Glutamatergic neuron (in vitro differentiated cells): Measurements from ENCODE around the gene GSG1L. TPM values are rescaled to one million over a fixed set of nuclear protein-coding genes. Genes with fewer than 3 reads are reported as not detected.

ENCODE experiments used
- DNase-seq: peaks from one replicate; pipeline ENCODE4 v3.0.0; 2022
- H3K27ac Mint-ChIP-seq: one replicate; pipeline ENCODE4 v1.8.0; 2020; ENCODE audit warnings: mild to moderate bottlenecking, mixed read lengths, inconsistent platforms; ENCODE audit not compliant: unreplicated experiment
- H3K27me3 Mint-ChIP-seq: one replicate; pipeline ENCODE4 v1.8.0; 2020; ENCODE audit warnings: mild to moderate bottlenecking, moderate library complexity, mixed read lengths, inconsistent platforms; ENCODE audit not compliant: unreplicated experiment
- H3K36me3 Mint-ChIP-seq: one replicate; pipeline ENCODE4 v1.8.0; 2020; ENCODE audit warnings: mild to moderate bottlenecking, mixed read lengths, inconsistent platforms; ENCODE audit not compliant: unreplicated experiment
- H3K4me1 Mint-ChIP-seq: one replicate; pipeline ENCODE4 v1.8.0; 2020; ENCODE audit warnings: mild to moderate bottlenecking, low read depth, mixed read lengths, inconsistent platforms; ENCODE audit not compliant: unreplicated experiment
- H3K4me3 Mint-ChIP-seq: one replicate; pipeline ENCODE4 v1.8.0; 2020; ENCODE audit warnings: mild to moderate bottlenecking, mixed read lengths, inconsistent platforms; ENCODE audit not compliant: unreplicated experiment
- H3K9me3 Mint-ChIP-seq: one replicate; pipeline ENCODE4 v1.8.0; 2020; ENCODE audit warnings: mild to moderate bottlenecking, moderate library complexity, mixed read lengths, inconsistent platforms; ENCODE audit not compliant: unreplicated experiment
- total RNA-seq: library from RNA; stranded (reverse); fragmentation: NEBNext Ultra II Directional; extraction: Animal tissue kit (Norgen Biotek cat#: 25700); gene quantifications from one replicate; pipeline ENCODE4 v1.2.1, GENCODE V29; 2021; ENCODE audit not compliant: unreplicated experiment
- TF ChIP-seq, protein P1 (sequence below): fragments of 200-600 bp; sonication (generic); IDR thresholded peaks from one replicate; pipeline ENCODE4 v1.5.0; 2021; ENCODE audit not compliant: partially characterized antibody, unreplicated experiment

The GSG1L gene
- total RNA-seq, 1 donor from 2014 or later: 0.91 TPM

DNA sequence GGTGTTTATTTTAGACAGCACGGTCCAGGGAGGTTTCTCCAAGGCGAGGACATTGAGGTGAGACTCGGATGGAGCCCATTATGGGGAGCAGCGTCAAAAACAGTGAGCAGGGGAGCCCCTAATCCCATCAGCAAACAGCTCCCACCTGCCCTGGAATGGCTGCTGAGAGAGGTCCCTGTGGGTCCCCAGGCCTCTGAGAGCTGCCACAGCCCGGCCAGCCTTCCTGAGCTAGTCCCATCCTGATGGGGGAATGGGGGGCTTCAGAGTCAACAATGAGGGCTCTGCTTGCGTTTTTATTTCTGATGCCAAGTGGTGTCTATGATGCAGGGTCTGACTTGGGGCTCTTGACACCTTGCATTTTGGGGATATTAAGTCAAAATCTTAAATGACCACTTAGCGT, 128.4 kb downstream of the GSG1L start:
- peaks cover 1% of the 10 kb centered on the region for H3K9me3 Mint-ChIP-seq
- H3K36me3 Mint-ChIP-seq: peaks cover 4% of the 10 kb centered on the region
- TF ChIP-seq, protein P1, sequence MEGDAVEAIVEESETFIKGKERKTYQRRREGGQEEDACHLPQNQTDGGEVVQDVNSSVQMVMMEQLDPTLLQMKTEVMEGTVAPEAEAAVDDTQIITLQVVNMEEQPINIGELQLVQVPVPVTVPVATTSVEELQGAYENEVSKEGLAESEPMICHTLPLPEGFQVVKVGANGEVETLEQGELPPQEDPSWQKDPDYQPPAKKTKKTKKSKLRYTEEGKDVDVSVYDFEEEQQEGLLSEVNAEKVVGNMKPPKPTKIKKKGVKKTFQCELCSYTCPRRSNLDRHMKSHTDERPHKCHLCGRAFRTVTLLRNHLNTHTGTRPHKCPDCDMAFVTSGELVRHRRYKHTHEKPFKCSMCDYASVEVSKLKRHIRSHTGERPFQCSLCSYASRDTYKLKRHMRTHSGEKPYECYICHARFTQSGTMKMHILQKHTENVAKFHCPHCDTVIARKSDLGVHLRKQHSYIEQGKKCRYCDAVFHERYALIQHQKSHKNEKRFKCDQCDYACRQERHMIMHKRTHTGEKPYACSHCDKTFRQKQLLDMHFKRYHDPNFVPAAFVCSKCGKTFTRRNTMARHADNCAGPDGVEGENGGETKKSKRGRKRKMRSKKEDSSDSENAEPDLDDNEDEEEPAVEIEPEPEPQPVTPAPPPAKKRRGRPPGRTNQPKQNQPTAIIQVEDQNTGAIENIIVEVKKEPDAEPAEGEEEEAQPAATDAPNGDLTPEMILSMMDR: no peak

DNA sequence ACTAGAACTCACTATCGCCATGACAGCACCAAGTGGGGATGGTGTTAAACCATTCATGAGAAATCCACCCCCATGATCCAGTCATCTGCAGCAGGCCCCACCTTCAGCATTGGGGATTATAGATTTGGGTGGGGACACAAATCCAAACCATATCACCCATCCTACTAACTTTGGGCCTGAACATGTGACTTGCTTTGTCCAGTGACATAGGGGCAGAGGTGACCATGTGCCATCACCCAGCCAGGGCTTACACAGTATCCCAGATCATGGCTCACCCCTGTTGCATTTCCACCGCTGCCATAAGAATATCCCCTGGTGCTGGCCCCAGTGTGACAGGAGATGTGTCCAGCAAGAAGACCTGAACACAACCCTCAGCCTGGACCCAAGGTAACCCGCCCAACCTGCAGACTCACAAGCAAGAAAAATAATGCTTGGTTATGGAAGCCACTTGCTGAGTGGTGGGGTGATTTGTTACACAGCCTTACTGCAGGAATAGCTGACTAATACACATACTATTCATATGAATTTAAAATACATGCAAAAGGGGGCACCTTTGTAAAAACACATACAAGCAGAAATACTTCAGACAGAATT, 130.9 kb downstream of the GSG1L start:
- peaks cover 2% of the 10 kb centered on the region for H3K9me3 Mint-ChIP-seq
- H3K4me3 Mint-ChIP-seq: no peak overlapping the region
- H3K36me3 Mint-ChIP-seq: peaks cover 4% of the 10 kb centered on the region

More for the DNA sequence above, 128.4 kb downstream of the GSG1L start:
- H3K4me1 Mint-ChIP-seq: no peaks in the 10 kb centered on the region
- no peak overlapping the region for H3K27ac Mint-ChIP-seq
- H3K27me3 Mint-ChIP-seq: peaks cover 7% of the 10 kb centered on the region
- H3K4me3 Mint-ChIP-seq: no peak overlapping the region
- DNase-seq: no peak

DNA sequence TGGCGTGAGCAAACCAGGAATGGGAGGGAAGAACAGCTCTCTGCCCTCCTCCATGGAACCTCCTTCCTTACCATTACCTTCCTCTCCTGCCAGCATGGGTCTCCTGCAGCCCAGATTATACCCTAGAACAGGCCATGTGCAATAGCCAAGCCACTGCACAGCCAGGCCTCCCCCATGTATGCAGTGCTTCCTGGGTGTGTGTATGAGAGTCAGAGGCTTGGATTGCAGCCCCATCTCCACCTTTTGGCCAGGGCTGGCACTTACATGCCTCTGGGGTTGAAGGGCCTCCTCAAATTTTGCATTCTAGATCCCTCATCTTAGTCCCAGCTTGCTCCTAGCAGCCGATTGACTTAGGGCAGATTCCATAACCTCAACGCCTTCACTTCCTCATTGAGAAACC, 133.7 kb downstream of the GSG1L start:
- H3K27me3 Mint-ChIP-seq: peaks cover 6% of the 10 kb centered on the region
- DNase-seq: no peak

More for the DNA sequence above, 130.9 kb downstream of the GSG1L start:
- Mint-ChIP-seq H3K27me3 (peaks cover 9% of the 10 kb centered on the region), H3K4me1 (no peaks in the 10 kb centered on the region), H3K27ac (no peak overlapping the region)
- DNase-seq: no peak
- TF ChIP-seq, protein P1: no peak

GRCh38 chr16:27928542-27928941, 135.0 kb downstream of the GSG1L start:
- no peak overlapping the region for H3K27ac Mint-ChIP-seq
- DNase-seq: no peak
- no peaks in the 10 kb centered on the region for H3K36me3 Mint-ChIP-seq
- TF ChIP-seq, protein P1: no peak
- H3K9me3 Mint-ChIP-seq: peaks cover 2% of the 10 kb centered on the region
- H3K4me1 Mint-ChIP-seq: peaks cover 13% of the 10 kb centered on the region
- H3K4me3 Mint-ChIP-seq: no peak overlapping the region
- peaks cover 4% of the 10 kb centered on the region for H3K27me3 Mint-ChIP-seq

More for the DNA sequence above, 133.7 kb downstream of the GSG1L start:
- Mint-ChIP-seq H3K4me1 (peaks cover 13% of the 10 kb centered on the region), H3K9me3 (peaks cover 2% of the 10 kb centered on the region), H3K36me3 (peaks cover 3% of the 10 kb centered on the region), H3K4me3 (no peak overlapping the region), H3K27ac (no peak overlapping the region)
- TF ChIP-seq, protein P1: no peak

DNA sequence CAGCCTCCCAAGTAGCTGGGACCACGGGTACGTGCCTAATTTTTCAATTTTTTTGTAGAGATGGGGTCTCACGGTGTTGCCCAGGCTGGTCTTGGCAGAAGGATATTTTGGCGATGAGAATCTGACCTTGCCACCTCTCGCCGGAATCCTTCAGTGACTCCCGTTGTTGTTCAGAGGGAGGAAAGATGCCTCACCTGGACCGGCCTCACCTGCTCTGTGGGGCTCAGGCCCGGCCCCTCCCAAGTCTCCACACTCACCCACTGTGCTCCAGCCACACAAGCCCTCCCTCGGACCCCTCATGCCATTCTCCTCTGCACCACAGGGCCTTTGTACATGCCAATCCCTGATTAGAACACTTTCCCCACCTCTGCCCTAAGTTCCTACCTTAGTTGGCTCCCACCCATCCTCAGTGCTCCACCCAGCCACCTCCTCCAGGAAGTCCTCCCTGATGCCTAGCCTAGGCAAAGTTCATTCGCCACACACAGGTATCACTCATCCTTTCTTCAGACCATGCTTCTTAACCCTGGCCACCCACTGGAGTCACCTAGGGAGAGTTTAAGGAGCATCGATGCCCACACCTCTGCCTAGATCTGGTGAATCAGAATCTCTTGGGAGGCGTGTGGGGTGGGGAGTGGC, 136.1 kb downstream of the GSG1L start:
- no peak overlapping the region for H3K4me3 Mint-ChIP-seq
- peaks cover 4% of the 10 kb centered on the region for H3K27me3 Mint-ChIP-seq
- no peak for DNase-seq
- TF ChIP-seq, protein P1: no peak
- H3K27ac Mint-ChIP-seq: no peak overlapping the region
- H3K9me3 Mint-ChIP-seq: peaks cover 2% of the 10 kb centered on the region
- no peaks in the 10 kb centered on the region for H3K36me3 Mint-ChIP-seq
- H3K4me1 Mint-ChIP-seq: peaks cover 13% of the 10 kb centered on the region
